Gastroesophageal sphincter (tissue), 4 donors: ENCODE results near the gene KCNQ4. TPM values are rescaled to one million over a fixed set of nuclear protein-coding genes. Genes with fewer than 3 reads are reported as not detected.

Experiments used
- ATAC-seq: fragments of 150-250 bp; one replicate; pipeline ENCODE4 v1.9.1; 2016; ENCODE audit warnings: mild to moderate bottlenecking, moderate library complexity
- H3K27ac ChIP-seq, 4 donors: fragments of 200-600 bp; sonication (generic) in 3 of 4; 1 replicate in 3 of 4; 2 replicates in 1 of 4; pipeline ENCODE4 v1.5.1; 2016 to 2019
- H3K27me3 ChIP-seq: fragments of 200-600 bp; sonication (generic); one replicate; pipeline ENCODE4 v1.5.1; 2019
- H3K36me3 ChIP-seq, 2 donors: fragments of 200-600 bp; sonication (generic); one replicate each; pipeline ENCODE4 v1.5.1; 2019; ENCODE audit warnings: control low read depth in 1 of 2
- H3K4me1 ChIP-seq, 3 donors: fragments of 200-600 bp; sonication (generic); 1 replicate in 2 of 3; 2 replicates in 1 of 3; pipeline ENCODE4 v1.5.1; 2016 to 2019; ENCODE audit warnings: control low read depth in 2 of 3
- H3K4me3 ChIP-seq, 2 donors: fragments of 200-600 bp; sonication (generic); one replicate each; pipeline ENCODE4 v1.5.1; 2019; ENCODE audit warnings: mild to moderate bottlenecking in 1 of 2, moderate library complexity in 1 of 2
- H3K9me3 ChIP-seq, 3 donors: fragments of 200-600 bp; sonication (generic); one replicate each; pipeline ENCODE4 v1.5.1; 2017 to 2019; ENCODE audit warnings: control low read depth in 2 of 3
- CTCF ChIP-seq, 4 experiments: fragments of 200-600 bp in 2 of 4; fragments of 450-650 bp in 2 of 4; sonication (generic) in 1 of 4; IDR thresholded peaks; one replicate each; pipeline ENCODE4 v1.5.1; 2017 to 2019; ENCODE audit warnings: antibody characterized with exemption in 4 of 4, mild to moderate bottlenecking in 2 of 4, moderate library complexity in 2 of 4
- EP300 ChIP-seq: sonication (generic); formaldehyde crosslinking; IDR thresholded peaks from one replicate; pipeline ENCODE4 v1.6.1; 2017; ENCODE audit warnings: antibody characterized with exemption, mild to moderate bottlenecking
- POLR2A ChIP-seq, 2 donors: fragments of 450-650 bp; IDR thresholded peaks; one replicate each; pipeline ENCODE4 v1.6.1; 2017; ENCODE audit warnings: antibody characterized with exemption in 2 of 2, mild to moderate bottlenecking in 2 of 2, moderate library complexity in 1 of 2
- POLR2AphosphoS5 ChIP-seq: sonication (generic); formaldehyde crosslinking; IDR thresholded peaks from one replicate; pipeline ENCODE4 v1.6.1; 2017; ENCODE audit warnings: antibody characterized with exemption
- WGBS, 2 donors: methylation state at CpG; one replicate each; pipeline ENCODE4 v1.1.5; 2018; ENCODE audit warnings: low coverage in 1 of 2; 5-methylcytosine and 5-hydroxymethylcytosine counted together
- total RNA-seq, 4 donors: library from RNA; depleted of rRNA; stranded (reverse); fragments of >200 nt; gene quantifications; one replicate each; pipeline ENCODE4 v1.1.0, GENCODE V29; 2016

The KCNQ4 gene
- total RNA-seq, 4 donors from 2014 or later, result 6.1 to 25.5 (median 10.2) TPM

DNA sequence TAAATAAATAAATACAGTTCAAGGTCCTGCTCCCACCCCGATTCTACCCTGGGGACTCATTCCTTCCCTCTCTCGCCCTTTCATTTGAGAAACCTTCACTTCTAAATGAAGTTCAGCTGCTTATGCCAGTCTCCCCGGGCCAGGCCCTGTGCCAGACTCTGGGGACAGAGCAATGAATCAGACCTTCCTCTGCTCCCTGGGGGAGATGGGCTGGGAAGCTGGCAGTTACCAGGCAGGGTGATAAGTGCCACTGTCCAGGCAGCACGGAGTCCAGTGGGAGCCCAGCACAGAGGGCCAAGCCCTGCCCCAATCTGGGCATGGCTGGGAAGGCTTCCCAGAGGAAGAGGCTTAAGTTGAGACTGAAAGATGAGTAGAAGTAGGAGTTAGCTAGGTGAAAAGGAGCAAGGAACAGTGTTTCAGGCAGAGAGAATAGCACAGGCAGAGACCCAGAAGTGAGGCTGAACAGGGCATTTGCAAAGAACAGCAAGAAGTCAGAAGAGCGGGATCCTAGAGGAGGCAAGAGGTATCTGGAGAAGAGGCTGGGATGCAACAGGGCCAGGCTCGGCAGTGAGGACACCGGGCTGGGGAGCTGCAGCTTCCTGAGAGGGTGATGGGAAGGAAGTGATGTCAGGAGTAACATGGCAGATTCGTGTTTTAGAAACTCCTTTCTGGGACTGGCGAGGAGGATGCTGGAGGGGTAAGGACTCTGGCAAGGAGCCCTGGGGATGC lies 13.5 kb downstream of the KCNQ4 start:
- H3K36me3 ChIP-seq, result no peaks in the 10 kb centered on the region
- H3K4me1 ChIP-seq, result peaks cover 11 to 99% (median 43%) of the 10 kb centered on the region in 3 donors
- no peaks in the 10 kb centered on the region for H3K27me3 ChIP-seq
- TF ChIP-seq CTCF (IDR thresholded peaks at IDR 0.05) (no peak), POLR2AphosphoS5 (no peak), POLR2A (IDR thresholded peaks at IDR 0.05) (no peak), EP300 (no peak)
- H3K27ac ChIP-seq, result peak overlapping the region; percentile 1 to 90 (median 86)
- H3K9me3 ChIP-seq, result no peaks in the 10 kb centered on the region
- no peak overlapping the region for H3K4me3 ChIP-seq
- ATAC-seq, result peak; percentile 57
- 29 to 38% methylated on average over 8 of the region's 9 CpGs for WGBS, 2 donors

GRCh38 chr1:40797668-40798010 lies 14.1 kb downstream of the KCNQ4 start:
- H3K27ac ChIP-seq, result peak overlapping the region; percentile 0 to 90 (median 86)
- WGBS, 2 donors, result no CpG with 5 or more reads among the region's 3 CpGs

DNA sequence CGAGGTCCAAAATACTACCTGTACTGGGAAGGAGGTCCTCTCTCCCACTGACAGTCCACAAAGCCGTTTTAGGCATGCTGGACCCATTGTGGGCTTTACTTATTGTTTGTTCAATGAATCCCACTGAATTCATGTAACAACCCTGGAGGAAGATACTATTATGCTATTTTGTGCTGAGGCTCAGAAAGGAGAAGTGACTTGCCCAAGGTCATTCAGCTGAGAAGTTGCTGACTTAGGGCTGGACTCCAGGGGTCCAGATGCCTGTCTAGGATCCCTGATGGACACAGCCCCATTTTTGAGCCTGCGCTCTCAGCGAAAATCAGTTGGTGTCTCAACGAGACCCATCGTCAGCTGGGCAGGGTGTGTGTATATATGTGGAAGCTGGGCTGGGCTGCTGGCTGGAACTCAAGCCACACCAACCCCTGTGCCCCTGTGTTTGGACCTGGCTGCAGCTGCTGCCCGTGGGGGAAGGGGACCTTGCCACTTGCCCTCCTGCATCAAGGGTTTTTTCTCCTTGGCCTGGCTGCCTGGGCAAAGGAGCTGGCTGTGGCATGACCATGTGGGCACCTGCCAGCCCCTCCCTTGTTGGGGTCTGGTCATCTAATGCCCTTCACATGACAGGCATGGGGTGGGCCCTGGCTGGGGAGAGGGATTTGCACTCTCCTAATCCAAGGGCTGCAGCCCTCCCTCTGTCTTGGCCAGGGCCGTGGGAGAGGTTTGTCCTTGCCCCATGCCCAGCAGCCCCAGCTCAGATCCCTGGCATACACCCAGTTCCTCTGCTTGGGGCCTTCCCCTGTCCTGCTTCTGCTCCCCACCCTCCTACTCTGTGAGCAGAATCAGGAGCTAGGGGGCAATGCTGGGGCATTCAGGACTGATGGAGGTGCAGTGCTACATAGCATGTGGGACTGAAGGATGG lies 15.0 kb downstream of the KCNQ4 start:
- Histone ChIP-seq H3K9me3 (no peaks in the 10 kb centered on the region), H3K27ac (peak overlapping the region; percentile 24 to 90 (median 86)), H3K4me3 (no peak overlapping the region), H3K4me1 (peaks cover 11 to 99% (median 42%) of the 10 kb centered on the region in 3 donors), H3K27me3 (no peaks in the 10 kb centered on the region), H3K36me3 (no peaks in the 10 kb centered on the region)
- 77% methylated on average over 5 of the region's 8 CpGs; no CpG with 5 or more reads in 1 of the 2 donors for WGBS, 2 donors
- no peak for ATAC-seq
- no peak for TF ChIP-seq POLR2A (IDR thresholded peaks at IDR 0.05)
- no peak for TF ChIP-seq EP300
- no peak for TF ChIP-seq CTCF (IDR thresholded peaks at IDR 0.05)
- TF ChIP-seq POLR2AphosphoS5, result no peak

More at GRCh38 chr1:40797668-40798010, 14.1 kb downstream of the KCNQ4 start:
- no peak for TF ChIP-seq EP300
- no peak for TF ChIP-seq POLR2AphosphoS5
- no peak for TF ChIP-seq POLR2A (IDR thresholded peaks at IDR 0.05)
- no peak for TF ChIP-seq CTCF (IDR thresholded peaks at IDR 0.05)
- H3K36me3 ChIP-seq, result no peaks in the 10 kb centered on the region
- no peak overlapping the region for H3K4me3 ChIP-seq
- no peak for ATAC-seq
- peaks cover 11 to 99% (median 42%) of the 10 kb centered on the region in 3 donors for H3K4me1 ChIP-seq
- no peaks in the 10 kb centered on the region for H3K27me3 ChIP-seq
- no peaks in the 10 kb centered on the region for H3K9me3 ChIP-seq

GRCh38 chr1:40799351-40799867 lies 15.8 kb downstream of the KCNQ4 start:
- H3K27ac ChIP-seq, result peak overlapping the region; percentile 24 to 90 (median 86)
- H3K4me3 ChIP-seq, result no peak overlapping the region
- no peak for TF ChIP-seq CTCF (IDR thresholded peaks at IDR 0.05)
- peak; percentile 14 for TF ChIP-seq POLR2AphosphoS5
- 20 to 24% methylated on average over 3 to 4 of the region's 9 CpGs for WGBS, 2 donors
- no peaks in the 10 kb centered on the region for H3K27me3 ChIP-seq
- H3K4me1 ChIP-seq, result peaks cover 11 to 100% (median 42%) of the 10 kb centered on the region in 3 donors
- ATAC-seq, result no peak
- no peaks in the 10 kb centered on the region for H3K9me3 ChIP-seq
- H3K36me3 ChIP-seq, result no peaks in the 10 kb centered on the region
